ENCODE data around the gene LY6G6F. TPM values are rescaled to one million over a fixed set of nuclear protein-coding genes. Genes with fewer than 3 reads are reported as not detected.

The LY6G6F gene
- total RNA-seq, 1 donor from 2014 or later = not detected

Other genes with a start within 250 kb of the LY6G6F start
- 8.4 and 10.5 TPM in 2 replicates for gene MICB, start 208.7 kb upstream of the LY6G6F start, total RNA-seq
- gene MCCD1, start 177.9 kb upstream of the LY6G6F start, total RNA-seq = not detected in 2 replicates
- 332 and 492 TPM in 2 replicates for gene DDX39B, start 164.9 kb upstream of the LY6G6F start, total RNA-seq
- 5.5 and 5.7 TPM in 2 replicates for gene ATP6V1G2, start 160.3 kb upstream of the LY6G6F start, total RNA-seq
- 23.3 and 41.0 TPM in 2 replicates for gene NFKBIL1, start 159.3 kb upstream of the LY6G6F start, total RNA-seq
- gene LTA, start 134.6 kb upstream of the LY6G6F start, total RNA-seq = not detected in 2 replicates
- gene TNF, start 131.3 kb upstream of the LY6G6F start, total RNA-seq = not detected in 2 replicates
- gene LTB, start 124.4 kb upstream of the LY6G6F start, total RNA-seq = not detected in 2 replicates
- gene LST1, start 120.6 kb upstream of the LY6G6F start, total RNA-seq = not detected in 2 replicates
- not detected in 2 replicates for gene NCR3, start 113.9 kb upstream of the LY6G6F start, total RNA-seq
- gene AIF1, start 91.6 kb upstream of the LY6G6F start, total RNA-seq = not detected in 2 replicates
- gene PRRC2A, start 86.2 kb upstream of the LY6G6F start, total RNA-seq = 46.6 and 50.6 TPM in 2 replicates
- gene BAG6, start 54.2 kb upstream of the LY6G6F start, total RNA-seq = 171 and 206 TPM in 2 replicates
- gene APOM, start 51.0 kb upstream of the LY6G6F start, total RNA-seq = 1.0 and 1.3 TPM in 2 replicates
- 21.7 and 24.8 TPM in 2 replicates for gene C6orf47, start 46.1 kb upstream of the LY6G6F start, total RNA-seq
- 13.2 and 20.9 TPM in 2 replicates for gene GPANK1, start 41.9 kb upstream of the LY6G6F start, total RNA-seq
- 112 and 124 TPM in 2 replicates for gene CSNK2B, start 40.8 kb upstream of the LY6G6F start, total RNA-seq
- gene LY6G5B, start 36.9 kb upstream of the LY6G6F start, total RNA-seq = 3.2 and 3.8 TPM in 2 replicates
- gene LY6G5C, start 25.8 kb upstream of the LY6G6F start, total RNA-seq = 0.66 and 0.73 TPM in 2 replicates
- 47.6 and 58.2 TPM in 2 replicates for gene ABHD16A, start 3.5 kb upstream of the LY6G6F start, total RNA-seq
- gene LY6G6D, start 8.5 kb downstream of the LY6G6F start, total RNA-seq = not detected in 2 replicates
- not detected in 2 replicates for gene LY6G6C, start 14.9 kb downstream of the LY6G6F start, total RNA-seq
- not detected in 2 replicates for gene MPIG6B, start 16.5 kb downstream of the LY6G6F start, total RNA-seq
- 93.8 and 161 TPM in 2 replicates for gene DDAH2, start 22.4 kb downstream of the LY6G6F start, total RNA-seq
- gene CLIC1, start 29.7 kb downstream of the LY6G6F start, total RNA-seq = 662 and 1,073 TPM in 2 replicates
- 5.8 and 15.9 TPM in 2 replicates for gene MSH5, start 33.1 kb downstream of the LY6G6F start, total RNA-seq
- gene SAPCD1, start 55.8 kb downstream of the LY6G6F start, total RNA-seq = 1.3 and 1.9 TPM in 2 replicates
- gene VWA7, start 70.5 kb downstream of the LY6G6F start, total RNA-seq = 0.50 and 1.2 TPM in 2 replicates
- 60.0 and 75.2 TPM in 2 replicates for gene VARS1, start 88.9 kb downstream of the LY6G6F start, total RNA-seq
- gene LSM2, start 100.1 kb downstream of the LY6G6F start, total RNA-seq = 19.4 and 39.1 TPM in 2 replicates
- 1.5 TPM in 2 replicates for gene HSPA1L, start 108.4 kb downstream of the LY6G6F start, total RNA-seq
- gene HSPA1A, start 108.7 kb downstream of the LY6G6F start, total RNA-seq = 98.0 and 168 TPM in 2 replicates
- gene HSPA1B, start 120.9 kb downstream of the LY6G6F start, total RNA-seq = 140 and 202 TPM in 2 replicates
- 80.6 and 120 TPM in 2 replicates for gene NEU1, start 156.0 kb downstream of the LY6G6F start, total RNA-seq
- 0.17 TPM in 1 of 2 replicates, not detected in the other for gene SLC44A4, start 172.1 kb downstream of the LY6G6F start, total RNA-seq
- gene EHMT2, start 190.8 kb downstream of the LY6G6F start, total RNA-seq = 62.0 and 93.5 TPM in 2 replicates
- 3.8 and 9.8 TPM in 2 replicates for gene ZBTB12, start 195.2 kb downstream of the LY6G6F start, total RNA-seq
- 2.8 and 13.1 TPM in 2 replicates for gene C2, start 220.9 kb downstream of the LY6G6F start, total RNA-seq
- gene CFB, start 239.2 kb downstream of the LY6G6F start, total RNA-seq = 24.1 and 45.0 TPM in 2 replicates